ENCODE results near the gene CD99L2. TPM values are rescaled to one million over a fixed set of nuclear protein-coding genes. Genes with fewer than 3 reads are reported as not detected.

Gene CD99L2
- total and polyA plus RNA-seq, 2 of the 8 experiments (the other 6 are each of a cell fraction or from before 2014, with no cell fraction given) = 8.0 to 8.5 TPM

GRCh38 chrX:150871341-150871811 lies 27.1 kb downstream of the CD99L2 start (continued):
- no peak for TF ChIP-seq NRF1 (IDR thresholded peaks at IDR 0.05; ENCODE audit: low read depth, low read length)
- no peak for TF ChIP-seq RAD21 (IDR thresholded peaks at IDR 0.05 in 1 of 2, conservative IDR thresholded peaks at IDR 0.05 in 1 of 2; ENCODE audit: low read depth in 2 of 2, low read length in 2 of 2)
- TF ChIP-seq, protein P1, sequence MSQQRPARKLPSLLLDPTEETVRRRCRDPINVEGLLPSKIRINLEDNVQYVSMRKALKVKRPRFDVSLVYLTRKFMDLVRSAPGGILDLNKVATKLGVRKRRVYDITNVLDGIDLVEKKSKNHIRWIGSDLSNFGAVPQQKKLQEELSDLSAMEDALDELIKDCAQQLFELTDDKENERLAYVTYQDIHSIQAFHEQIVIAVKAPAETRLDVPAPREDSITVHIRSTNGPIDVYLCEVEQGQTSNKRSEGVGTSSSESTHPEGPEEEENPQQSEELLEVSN (IDR thresholded peaks at IDR 0.05) = no peak
- TF ChIP-seq ASH2L (IDR thresholded peaks at IDR 0.05; ENCODE audit: low read length) = no peak
- no peak for TF ChIP-seq TCF12 (IDR thresholded peaks at IDR 0.05; ENCODE audit: low read depth, low read length)
- no peak for TF ChIP-seq NANOG (IDR thresholded peaks at IDR 0.05; ENCODE audit: insufficient read depth, low read depth, low read length, poor library complexity, severe bottlenecking)
- TF ChIP-seq YY1 (IDR thresholded peaks at IDR 0.05; ENCODE audit: low read depth, low read length) = no peak
- no peak for TF ChIP-seq GTF2F1 (IDR thresholded peaks at IDR 0.05; ENCODE audit: borderline replicate concordance, low read depth, low read length)
- no peak for TF ChIP-seq FOSL1 (IDR thresholded peaks at IDR 0.05; ENCODE audit: insufficient read depth, low read depth, low read length)
